Hematopoietic multipotent progenitor cell treated with erythropoietin and hydrocortisone succinate and interleukin-3 and kit ligand, for 17 days (in vitro differentiated cells): ENCODE results near the gene CHST15.
"Not testable (repeated sequence)": the region's sequence is repeated elsewhere in the genome, so short reads cannot be mapped to it uniquely, and the experiment has no call there.

ENCODE experiments used
- DNase-seq: peaks from one replicate; pipeline ENCODE4 v3.0.0-alpha.2; 2015; ENCODE audit warnings: low spot score

CHST15 gene

GRCh38 chr10:124098575-124098974 is 5.2 kb upstream of the CHST15 start:
- no peak for DNase-seq

DNA sequence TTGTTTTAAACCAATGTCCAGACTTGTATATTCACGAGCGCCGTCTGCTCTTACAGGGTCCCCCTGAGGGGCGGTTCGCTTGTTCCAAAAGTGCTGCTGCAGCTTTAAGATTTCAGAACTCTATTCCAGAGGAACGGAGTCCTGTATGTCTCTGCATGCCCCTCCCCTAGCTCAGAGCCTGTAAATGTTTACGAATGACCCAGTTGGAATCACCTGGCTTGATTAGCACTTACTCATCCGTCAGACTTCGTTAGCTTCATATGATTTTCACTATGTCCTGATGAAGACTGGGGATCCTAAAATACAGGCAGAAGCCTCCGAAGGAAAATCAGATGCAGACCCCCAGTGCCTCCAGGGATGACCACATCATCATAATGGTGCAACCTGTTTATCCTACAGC is 4.5 kb upstream of the CHST15 start:
- no peak for DNase-seq

GRCh38 chr10:124096494-124096893 is 3.1 kb upstream of the CHST15 start:
- DNase-seq: no peak

DNA sequence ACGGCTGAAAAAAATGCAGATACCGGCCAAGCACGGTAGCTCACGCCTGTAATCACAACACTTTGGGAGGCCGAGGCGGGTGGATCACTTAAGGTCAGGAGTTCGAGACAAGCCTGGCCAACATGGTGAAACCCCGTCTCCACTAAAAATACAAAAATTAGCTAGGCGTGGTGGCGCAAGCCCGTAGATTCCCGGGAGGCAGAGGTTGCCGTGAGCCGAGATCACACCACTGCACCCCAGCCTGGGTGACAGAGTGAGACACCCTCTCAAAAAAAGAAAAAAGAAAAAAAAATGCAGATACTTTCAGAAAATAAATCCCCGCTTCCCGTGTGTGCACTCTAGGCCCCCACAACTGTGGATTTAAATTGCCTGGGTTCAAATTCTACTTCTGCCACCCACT is 2.4 kb upstream of the CHST15 start:
- DNase-seq: not testable (repeated sequence)

DNA sequence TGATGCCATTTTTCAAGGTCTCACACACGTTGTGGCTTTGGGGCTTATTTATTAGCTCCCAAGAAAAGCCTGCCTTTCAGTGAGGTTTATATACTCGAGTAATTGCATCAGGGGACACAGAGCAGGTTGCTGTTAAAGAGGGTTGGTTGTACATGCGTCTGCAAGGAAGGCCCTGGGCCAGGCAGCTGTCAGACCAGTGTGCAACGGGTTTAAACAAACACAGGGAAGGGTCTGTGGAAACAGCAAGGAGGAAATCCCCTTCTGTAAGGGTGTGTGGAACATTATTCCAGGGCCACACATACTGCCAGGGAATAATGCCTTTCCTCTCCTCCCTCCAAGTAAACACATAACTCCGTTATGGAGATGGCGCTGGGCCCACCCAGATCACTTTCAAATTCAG is 1.7 kb upstream of the CHST15 start:
- DNase-seq: no peak

DNA sequence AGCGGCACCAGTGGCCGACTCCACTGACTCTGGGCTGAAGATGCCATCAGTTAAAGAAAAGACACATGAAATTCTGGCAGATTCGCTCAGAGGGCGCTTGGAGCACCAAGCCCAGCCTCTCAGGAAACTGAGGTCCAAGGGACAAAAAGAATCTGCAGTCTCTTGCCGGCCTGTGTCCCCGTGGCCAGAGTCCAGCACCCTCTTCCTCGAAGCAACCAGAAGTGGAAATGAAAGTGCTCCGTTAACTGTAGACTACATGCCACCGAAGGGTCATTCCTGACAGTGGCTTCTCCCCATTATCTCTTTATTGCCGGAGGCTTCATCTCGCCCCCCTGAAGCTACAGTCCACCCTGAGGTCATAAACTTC is 1.0 kb upstream of the CHST15 start:
- no peak for DNase-seq

- DNase-seq: not testable (repeated sequence)
Observed at GRCh38 chr10:124093774-124094418, 498 bp upstream of the CHST15 start.

DNA sequence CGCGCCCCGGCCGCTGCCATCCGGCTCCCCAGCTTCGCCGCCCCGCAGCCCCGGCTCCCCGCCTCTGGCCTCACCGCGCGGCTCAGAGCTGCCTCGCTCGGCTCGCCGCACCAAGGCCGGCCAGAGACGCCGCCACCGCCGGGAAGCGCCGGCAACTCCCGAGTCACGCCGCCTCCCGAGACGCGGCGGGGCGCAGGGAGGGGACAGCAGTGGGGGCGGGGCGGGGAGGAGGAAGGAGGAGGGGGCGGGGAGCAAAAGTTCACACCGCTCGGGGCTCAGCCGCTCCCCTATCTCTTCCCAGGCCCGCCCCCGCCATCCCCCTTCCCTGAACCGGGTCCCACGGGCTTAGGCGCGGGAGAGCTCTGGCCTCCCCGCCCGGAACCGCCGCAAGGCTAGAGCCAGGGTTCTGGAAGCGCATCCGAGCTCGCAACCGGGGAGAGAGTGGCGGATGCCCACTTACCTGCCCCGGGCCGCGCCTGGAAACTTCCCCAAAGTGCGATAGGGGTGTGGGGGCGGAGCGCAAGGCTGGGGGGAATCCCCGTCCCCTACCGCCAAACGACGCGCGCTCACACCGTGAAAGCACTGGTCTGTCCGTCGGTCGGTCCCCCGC is 1.0 kb downstream of the CHST15 start:
- no peak for DNase-seq

GRCh38 chr10:124091646-124092249 is 1.6 kb downstream of the CHST15 start:
- no peak for DNase-seq

DNA sequence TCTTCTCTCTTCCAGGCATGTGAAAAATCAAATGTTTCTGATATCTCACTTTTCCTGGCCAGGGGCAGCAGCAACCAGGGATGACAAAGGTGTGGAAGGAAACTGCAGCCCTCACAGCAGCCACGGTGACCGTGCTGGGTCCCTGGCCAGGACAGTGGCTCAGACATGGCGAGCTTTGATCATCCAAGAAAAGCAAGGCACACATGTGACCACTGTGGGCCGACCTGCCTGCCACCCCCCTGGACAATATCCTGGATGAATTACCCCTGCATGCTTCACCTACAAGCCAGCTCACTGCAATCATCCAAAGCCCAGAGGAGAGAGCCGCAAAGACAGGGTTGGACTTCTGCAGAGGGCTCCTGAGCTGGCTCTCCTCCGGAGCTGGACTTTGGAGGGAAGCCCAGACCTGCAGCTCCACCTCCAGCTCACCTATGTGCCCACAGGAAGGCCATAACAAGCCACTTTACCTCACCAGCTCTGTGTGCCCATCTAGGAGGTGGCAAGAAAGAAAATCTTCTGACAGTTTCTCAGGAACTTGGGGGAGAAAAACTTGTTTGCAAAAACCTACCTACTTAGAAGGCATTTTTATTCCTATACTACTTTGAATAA is 2.7 kb downstream of the CHST15 start:
- no peak for DNase-seq

DNA sequence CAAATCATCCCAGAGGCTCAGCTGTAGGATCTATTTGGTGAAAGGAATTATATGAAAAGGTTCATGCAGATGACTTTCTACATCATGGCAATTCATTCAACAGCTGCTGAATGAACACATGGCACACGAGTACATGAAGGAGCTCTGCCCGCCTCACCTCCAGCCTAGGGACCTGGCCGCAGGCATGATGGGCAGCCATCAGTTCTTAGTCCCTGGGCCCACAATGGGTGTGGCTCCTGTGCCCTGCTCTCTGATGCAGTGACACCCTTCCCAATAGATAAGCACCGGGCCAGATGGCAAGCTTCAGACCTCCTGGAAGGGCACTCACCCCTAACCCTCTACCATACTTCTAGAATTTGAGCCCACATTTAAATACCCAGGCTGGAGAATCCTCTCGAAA is 3.5 kb downstream of the CHST15 start:
- DNase-seq: no peak

GRCh38 chr10:124088915-124089314 is 4.5 kb downstream of the CHST15 start:
- DNase-seq: no peak

DNA sequence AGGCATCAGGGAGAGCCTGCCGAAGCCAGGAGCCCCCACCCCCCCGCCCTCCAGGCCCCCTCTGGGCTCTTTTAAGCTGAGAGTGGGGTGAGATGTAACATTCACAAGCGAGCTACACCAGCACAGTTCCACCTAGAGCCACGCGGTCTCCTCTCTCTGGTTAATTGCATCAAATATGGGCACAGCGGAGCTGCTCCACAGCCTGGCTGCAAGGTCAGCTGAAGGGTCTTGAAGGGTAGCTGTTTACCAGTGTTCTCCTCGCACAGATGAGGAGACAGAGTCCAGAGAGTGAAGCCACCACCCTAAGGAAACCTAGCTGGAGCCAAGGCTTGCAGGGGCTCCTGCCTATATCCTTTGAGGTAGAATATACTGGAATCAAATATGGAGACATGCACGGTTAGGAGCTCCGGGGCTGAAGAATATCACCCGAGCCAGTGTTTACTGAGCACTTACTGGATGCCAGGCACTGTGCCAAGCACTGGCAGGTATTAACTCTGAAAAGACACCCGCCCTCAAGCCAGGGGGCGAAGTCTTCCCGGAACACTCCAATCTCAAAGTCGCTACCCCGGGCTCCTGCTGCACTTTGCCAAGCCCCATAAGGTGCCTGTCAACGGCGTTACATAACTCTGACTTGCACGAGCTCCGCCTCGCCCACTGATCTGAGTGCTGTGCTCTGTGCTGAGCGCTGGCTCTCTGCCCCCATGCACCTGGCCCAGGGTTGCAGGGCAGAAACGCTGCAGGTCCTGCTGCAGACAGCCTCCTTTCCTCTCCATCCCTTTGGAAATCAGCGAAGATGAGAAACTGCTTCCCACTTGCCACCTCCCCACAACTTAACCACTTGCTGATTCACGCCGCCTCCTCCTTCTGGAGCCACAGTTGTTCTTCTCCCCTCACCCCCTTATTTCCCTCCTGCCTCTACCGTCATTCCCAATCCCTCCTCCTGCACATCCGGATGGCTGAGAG is 5.4 kb downstream of the CHST15 start:
- DNase-seq: no peak

GRCh38 chr10:124086787-124087671 is 6.4 kb downstream of the CHST15 start:
- DNase-seq: no peak

DNA sequence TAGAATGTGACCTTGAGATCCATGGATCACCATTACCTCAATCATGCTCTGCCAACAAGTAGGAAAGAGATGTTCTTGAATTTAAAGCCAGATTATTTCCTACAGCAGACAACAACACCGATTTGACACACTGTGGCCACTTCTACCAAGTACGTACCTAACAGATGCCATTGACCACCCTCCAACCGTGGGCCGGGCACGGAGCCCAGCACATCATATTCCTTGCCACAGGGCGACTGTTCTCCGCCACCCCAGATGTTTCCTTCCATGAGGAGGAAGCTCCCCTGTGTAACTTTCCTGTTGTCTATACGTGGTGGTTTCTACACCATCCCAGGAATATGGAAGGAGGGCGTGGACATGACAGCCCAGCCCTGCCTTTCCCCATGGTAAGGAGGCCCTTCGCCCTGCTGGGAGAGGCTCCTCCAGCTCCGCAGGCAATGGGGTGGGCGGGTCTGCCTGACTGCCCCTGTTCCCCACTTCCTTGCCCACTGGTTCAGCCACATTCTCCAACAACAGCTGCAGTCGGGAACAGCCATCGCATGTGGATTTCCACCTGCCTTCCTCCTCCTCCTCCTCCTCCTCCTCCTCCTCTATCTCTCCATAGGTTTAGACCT is 7.2 kb downstream of the CHST15 start:
- no peak for DNase-seq

DNA sequence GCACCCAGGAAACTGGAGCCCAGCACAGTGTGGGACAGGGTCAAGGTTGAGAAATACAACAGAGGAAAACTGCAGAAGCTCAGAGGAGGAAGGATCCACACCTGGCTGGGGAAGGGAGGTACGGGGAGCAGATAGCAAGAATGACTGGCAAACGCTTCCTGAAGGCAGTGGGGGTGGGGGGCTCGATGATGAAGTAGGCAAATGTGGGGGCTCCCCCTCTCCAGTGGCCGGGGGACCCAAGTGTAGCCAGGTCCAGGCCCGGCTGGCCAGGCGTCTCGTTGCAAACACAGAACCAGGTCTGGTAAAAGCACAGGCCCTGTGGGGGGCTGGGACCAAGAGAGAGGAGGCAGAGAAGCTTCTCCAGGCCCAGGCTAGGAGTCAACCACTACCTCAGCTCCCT is 7.7 kb downstream of the CHST15 start:
- no peak for DNase-seq

DNA sequence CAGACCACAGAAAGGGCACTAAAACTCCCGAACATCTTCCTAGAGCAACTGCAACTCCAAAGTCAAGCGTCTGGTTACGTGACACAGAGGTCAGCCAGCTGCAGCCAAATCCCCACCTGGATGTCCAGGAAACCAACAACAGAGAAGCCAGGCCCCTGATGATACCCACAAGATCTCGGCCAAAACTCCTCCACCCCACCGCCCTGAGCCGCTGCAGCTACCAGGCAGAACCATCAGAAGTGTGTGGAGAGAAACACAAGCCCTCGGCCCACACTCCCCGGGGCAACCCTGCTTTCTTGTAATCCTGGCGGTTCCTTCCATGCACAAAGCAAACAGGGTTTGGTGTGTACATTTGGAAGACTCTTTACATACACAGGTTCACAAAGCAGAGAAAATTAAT is 8.7 kb downstream of the CHST15 start:
- no peak for DNase-seq

- no peak for DNase-seq
Observed at GRCh38 chr10:124083740-124084397, 9.5 kb downstream of the CHST15 start.

- no peak for DNase-seq
Observed at GRCh38 chr10:124083047-124083739, 10.2 kb downstream of the CHST15 start.

DNA sequence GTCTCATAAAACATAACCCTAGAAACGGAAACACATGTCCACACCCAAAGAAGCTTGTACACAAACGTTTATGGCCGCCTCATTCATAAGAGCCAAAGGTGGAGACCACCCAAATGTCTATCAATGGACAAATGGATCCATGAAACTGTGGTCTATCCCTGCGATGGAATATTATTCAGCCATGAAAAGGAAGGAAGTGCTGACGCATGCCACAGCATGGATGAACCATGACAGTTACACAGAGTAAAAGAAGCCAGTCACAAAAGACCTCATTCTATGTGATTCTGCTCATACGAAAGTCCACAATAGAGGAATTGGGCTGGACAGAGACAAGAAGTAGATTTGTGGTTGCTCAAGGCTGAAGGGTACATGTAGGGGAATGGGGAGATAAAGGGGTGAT is 10.8 kb downstream of the CHST15 start:
- DNase-seq: no peak
